Sigmoid colon (tissue), 7 donors: ENCODE measurements around the gene NR1H4. TPM values are rescaled to one million over a fixed set of nuclear protein-coding genes. Genes with fewer than 3 reads are reported as not detected.

ENCODE experiments used
- DNase-seq: peaks from one replicate; pipeline ENCODE4 v3.0.0-alpha.2; 2019
- H3K27ac ChIP-seq, 4 donors: fragments of 200-600 bp; sonication (generic); one replicate each; pipeline ENCODE4 v1.5.1; 2016 to 2019; ENCODE audit warnings: mild to moderate bottlenecking in 1 of 4
- H3K27me3 ChIP-seq, 3 donors: fragments of 200-600 bp; sonication (generic); one replicate each; pipeline ENCODE4 v1.5.1; 2019; ENCODE audit warnings: mild to moderate bottlenecking in 1 of 3
- H3K36me3 ChIP-seq, 4 donors: fragments of 200-600 bp; sonication (generic); one replicate each; pipeline ENCODE4 v1.5.1; 2016 to 2019
- H3K4me1 ChIP-seq, 4 donors: fragments of 200-600 bp; sonication (generic); one replicate each; pipeline ENCODE4 v1.5.1; 2017 to 2019
- H3K4me3 ChIP-seq, 4 donors: fragments of 200-600 bp; sonication (generic); one replicate each; pipeline ENCODE4 v1.5.1; 2017 to 2019; ENCODE audit warnings: mild to moderate bottlenecking in 2 of 4, moderate library complexity in 1 of 4
- H3K9me3 ChIP-seq, 4 donors: fragments of 200-600 bp in 3 of 4; sonication (generic) in 3 of 4; one replicate each; pipeline versions ENCODE4 v1.5.1 to v1.6.1; 2013 to 2019
- EP300 ChIP-seq, 4 donors: sonication (generic); formaldehyde crosslinking; IDR thresholded peaks; one replicate each; pipeline ENCODE4 v1.6.1; 2017; ENCODE audit warnings: antibody characterized with exemption in 4 of 4
- POLR2A ChIP-seq, 2 donors: fragments of 450-650 bp; IDR thresholded peaks; one replicate each; pipeline ENCODE4 v1.6.1; 2016; ENCODE audit warnings: antibody characterized with exemption in 2 of 2, mild to moderate bottlenecking in 2 of 2, moderate library complexity in 2 of 2
- POLR2AphosphoS5 ChIP-seq, 4 donors: sonication (generic); formaldehyde crosslinking; IDR thresholded peaks; one replicate each; pipeline ENCODE4 v1.6.1; 2017; ENCODE audit warnings: antibody characterized with exemption in 4 of 4
- WGBS, 2 donors: extraction: QIAGEN DNeasy Blood & Tissue Kit; methylation state at CpG; one replicate each; pipeline ENCODE4 v1.1.7; 2013; 5-methylcytosine and 5-hydroxymethylcytosine counted together
- intact Hi-C: fragments of 100-400 bp; cut with DNase I; formaldehyde crosslinking; loops from one replicate; pipeline ENCODE4 v1.15.1; 2023
- polyA plus RNA-seq, 3 donors: library from polyadenylated mRNA; stranded (reverse); fragments of 200-250 nt; gene quantifications; one replicate each; pipeline ENCODE4 v1.2.3, GENCODE V29; 2013
- total RNA-seq, 4 donors: library from RNA; depleted of rRNA; stranded (reverse); fragments of >200 nt; gene quantifications; one replicate each; pipeline ENCODE4 v1.1.0, GENCODE V29; 2016
- TF ChIP-seq, protein P1 (sequence below), 4 experiments: fragments of 450-650 bp in 3 of 4; fragments of 200-600 bp in 1 of 4; IDR thresholded peaks; one replicate each; pipeline ENCODE4 v1.5.1; 2016 to 2019; ENCODE audit warnings: antibody characterized with exemption in 4 of 4, mild to moderate bottlenecking in 3 of 4, moderate library complexity in 2 of 4
- donor health status: healthy with polysubstance abuse.
- donor health status: Bipolar disorder and iron deficiency.
- donor health status: healthy.

Gene NR1H4
- total and polyA plus RNA-seq, 7 donors: 4.5 to 43.9 (median 9.6) TPM; not detected in 4

DNA sequence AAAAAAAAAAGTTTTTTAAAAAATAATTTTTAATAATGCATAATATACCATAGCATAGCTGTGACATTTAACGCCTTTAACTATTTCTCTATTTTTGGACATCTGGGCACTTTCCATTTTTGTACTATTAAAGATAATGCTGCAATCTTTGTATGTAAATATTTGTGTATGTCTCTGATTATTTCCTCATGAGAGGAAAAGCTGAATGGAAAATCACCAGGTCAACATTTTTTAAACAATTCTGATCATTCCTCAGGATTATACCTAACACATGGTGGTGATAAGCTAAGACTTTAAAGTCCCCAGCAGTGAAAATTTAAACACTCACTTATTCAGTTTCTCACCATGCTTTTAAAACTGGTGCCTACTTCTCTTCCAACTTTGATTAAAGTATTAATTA lies 31.3 kb upstream of the NR1H4 start:
- TF ChIP-seq POLR2AphosphoS5 (IDR thresholded peaks at IDR 0.05): no peak
- TF ChIP-seq, protein P1, sequence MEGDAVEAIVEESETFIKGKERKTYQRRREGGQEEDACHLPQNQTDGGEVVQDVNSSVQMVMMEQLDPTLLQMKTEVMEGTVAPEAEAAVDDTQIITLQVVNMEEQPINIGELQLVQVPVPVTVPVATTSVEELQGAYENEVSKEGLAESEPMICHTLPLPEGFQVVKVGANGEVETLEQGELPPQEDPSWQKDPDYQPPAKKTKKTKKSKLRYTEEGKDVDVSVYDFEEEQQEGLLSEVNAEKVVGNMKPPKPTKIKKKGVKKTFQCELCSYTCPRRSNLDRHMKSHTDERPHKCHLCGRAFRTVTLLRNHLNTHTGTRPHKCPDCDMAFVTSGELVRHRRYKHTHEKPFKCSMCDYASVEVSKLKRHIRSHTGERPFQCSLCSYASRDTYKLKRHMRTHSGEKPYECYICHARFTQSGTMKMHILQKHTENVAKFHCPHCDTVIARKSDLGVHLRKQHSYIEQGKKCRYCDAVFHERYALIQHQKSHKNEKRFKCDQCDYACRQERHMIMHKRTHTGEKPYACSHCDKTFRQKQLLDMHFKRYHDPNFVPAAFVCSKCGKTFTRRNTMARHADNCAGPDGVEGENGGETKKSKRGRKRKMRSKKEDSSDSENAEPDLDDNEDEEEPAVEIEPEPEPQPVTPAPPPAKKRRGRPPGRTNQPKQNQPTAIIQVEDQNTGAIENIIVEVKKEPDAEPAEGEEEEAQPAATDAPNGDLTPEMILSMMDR (IDR thresholded peaks at IDR 0.05): no peak
- TF ChIP-seq EP300 (IDR thresholded peaks at IDR 0.05): no peak
- no peak for TF ChIP-seq POLR2A (IDR thresholded peaks at IDR 0.05)
- H3K36me3 ChIP-seq: no peaks in the 10 kb centered on the region
- no peak overlapping the region for H3K4me3 ChIP-seq
- no peak for DNase-seq
- no peaks in the 10 kb centered on the region for H3K9me3 ChIP-seq
- H3K4me1 ChIP-seq: peaks cover 0 to 8% (median 5%) of the 10 kb centered on the region in 4 donors
- H3K27me3 ChIP-seq: no peaks in the 10 kb centered on the region
- intact Hi-C loops: no loop called here
- WGBS, 2 donors: 91 to 96% methylated on average over 1 of the region's 1 CpG
- H3K27ac ChIP-seq: no peak overlapping the region

DNA sequence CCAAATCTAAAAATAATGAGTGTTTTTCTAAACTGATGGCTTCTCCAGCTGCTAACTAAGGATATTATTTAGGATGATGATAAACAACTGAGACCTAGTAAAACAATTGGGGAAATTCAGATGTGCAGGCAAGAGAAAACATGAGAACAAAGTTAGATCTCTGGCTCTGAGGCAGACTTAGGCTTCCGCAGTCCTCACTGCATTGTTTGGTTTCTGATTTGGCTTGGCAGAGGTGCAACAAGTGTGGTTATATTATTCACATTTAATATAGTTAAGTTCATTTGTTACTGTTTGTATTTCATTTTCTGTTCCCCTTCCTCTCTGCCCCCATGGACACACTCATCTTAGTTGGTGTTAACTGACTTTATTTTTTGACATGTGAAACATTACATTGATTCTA lies 30.2 kb upstream of the NR1H4 start:
- Histone ChIP-seq H3K27ac (no peak overlapping the region), H3K36me3 (no peaks in the 10 kb centered on the region), H3K27me3 (no peaks in the 10 kb centered on the region), H3K4me1 (peaks cover 0 to 14% (median 11%) of the 10 kb centered on the region in 4 donors), H3K4me3 (no peak overlapping the region), H3K9me3 (no peaks in the 10 kb centered on the region)
- no peak for TF ChIP-seq POLR2A (IDR thresholded peaks at IDR 0.05)
- TF ChIP-seq, protein P1 (IDR thresholded peaks at IDR 0.05): no peak
- TF ChIP-seq EP300 (IDR thresholded peaks at IDR 0.05): no peak
- no peak for TF ChIP-seq POLR2AphosphoS5 (IDR thresholded peaks at IDR 0.05)
- intact Hi-C loops: no loop called here
- no peak for DNase-seq
- 81 to 84% methylated on average over 1 of the region's 1 CpG for WGBS, 2 donors

DNA sequence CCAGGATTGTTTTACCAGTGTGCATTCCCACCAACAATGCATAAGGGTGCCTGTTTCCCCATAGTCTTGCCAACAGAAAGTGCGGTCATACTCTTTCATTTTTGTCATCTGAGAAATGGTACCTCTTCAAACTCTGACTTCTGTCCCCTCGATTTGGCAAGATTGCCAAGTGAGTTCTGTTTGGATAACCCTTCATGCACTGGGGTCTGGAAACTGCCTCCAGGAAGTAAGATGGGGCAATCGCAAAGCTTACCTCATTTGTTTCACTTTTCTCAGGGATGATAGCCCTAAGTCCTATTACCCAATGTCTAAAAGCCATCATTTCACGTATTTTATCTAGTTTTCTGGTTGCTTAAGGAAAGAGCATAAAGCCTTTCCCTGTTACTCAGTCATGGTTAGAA lies 28.6 kb upstream of the NR1H4 start:
- Histone ChIP-seq H3K36me3 (no peaks in the 10 kb centered on the region), H3K27me3 (no peaks in the 10 kb centered on the region), H3K9me3 (no peaks in the 10 kb centered on the region), H3K4me3 (no peak overlapping the region), H3K4me1 (peaks cover 0 to 21% (median 11%) of the 10 kb centered on the region in 4 donors), H3K27ac (no peak overlapping the region)
- 87 to 89% methylated on average over 4 of the region's 4 CpGs for WGBS, 2 donors
- DNase-seq: no peak
- TF ChIP-seq EP300 (IDR thresholded peaks at IDR 0.05) (no peak), POLR2A (IDR thresholded peaks at IDR 0.05) (no peak), POLR2AphosphoS5 (IDR thresholded peaks at IDR 0.05) (no peak)
- TF ChIP-seq, protein P1 (IDR thresholded peaks at IDR 0.05): no peak
- intact Hi-C loops: no loop called here

DNA sequence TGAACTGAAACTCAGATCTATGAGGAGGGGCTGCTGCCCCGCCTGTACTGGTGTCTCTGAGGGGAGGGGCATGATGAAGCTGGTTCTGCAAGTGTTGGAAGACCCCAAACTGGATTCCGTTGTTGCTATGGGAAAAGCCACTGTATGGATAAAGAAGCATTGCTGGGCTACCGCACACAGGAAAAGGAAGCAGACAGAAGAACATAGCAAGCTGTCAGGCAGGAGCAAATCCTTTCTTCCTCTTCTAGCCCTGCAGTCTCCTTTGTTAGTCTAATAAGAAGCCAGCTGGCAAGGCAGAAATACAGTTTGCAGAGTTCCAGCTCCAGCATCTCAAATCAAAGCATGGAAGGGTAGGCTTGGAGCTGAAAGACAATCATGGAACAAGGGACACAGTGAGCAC lies 26.3 kb upstream of the NR1H4 start:
- H3K36me3 ChIP-seq: no peaks in the 10 kb centered on the region
- 21 to 67% methylated on average over 3 of the region's 3 CpGs for whole genome bisulfite sequencing, 2 donors
- no peak overlapping the region for H3K27ac ChIP-seq
- TF ChIP-seq, protein P1 (IDR thresholded peaks at IDR 0.05): no peak
- TF ChIP-seq POLR2AphosphoS5 (IDR thresholded peaks at IDR 0.05) (no peak), POLR2A (IDR thresholded peaks at IDR 0.05) (no peak), EP300 (IDR thresholded peaks at IDR 0.05) (no peak)
- no peak overlapping the region for H3K4me3 ChIP-seq
- intact Hi-C loops: no loop called here
- no peaks in the 10 kb centered on the region for H3K9me3 ChIP-seq
- DNase-seq: no peak
- H3K4me1 ChIP-seq: peaks cover 0 to 29% (median 17%) of the 10 kb centered on the region in 4 donors
- H3K27me3 ChIP-seq: no peaks in the 10 kb centered on the region

DNA sequence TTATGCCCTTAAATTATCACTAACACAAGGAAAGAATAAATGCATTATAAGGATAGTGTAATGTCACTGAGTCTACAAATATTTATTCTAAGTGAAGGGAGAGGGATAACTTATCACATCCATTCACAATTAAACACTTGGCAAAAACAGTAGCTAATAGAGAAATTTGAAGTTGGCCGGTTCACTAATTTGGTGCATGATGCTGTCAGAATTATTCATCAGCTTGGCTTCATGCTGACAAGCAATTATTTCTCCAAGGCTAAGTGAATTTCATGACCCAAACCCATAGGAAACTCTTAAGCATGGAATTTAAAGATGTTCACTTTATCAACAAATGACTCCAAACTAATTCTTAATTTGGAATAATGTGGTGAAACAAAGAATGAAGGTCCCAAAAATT lies 25.0 kb upstream of the NR1H4 start:
- TF ChIP-seq POLR2A (IDR thresholded peaks at IDR 0.05) (no peak), POLR2AphosphoS5 (IDR thresholded peaks at IDR 0.05) (no peak), EP300 (IDR thresholded peaks at IDR 0.05) (no peak)
- TF ChIP-seq, protein P1 (IDR thresholded peaks at IDR 0.05): no peak
- no peaks in the 10 kb centered on the region for H3K27me3 ChIP-seq
- WGBS, 2 donors: 63 to 75% methylated on average over 1 of the region's 1 CpG
- DNase-seq: no peak
- no peak overlapping the region for H3K4me3 ChIP-seq
- no peaks in the 10 kb centered on the region for H3K9me3 ChIP-seq
- H3K27ac ChIP-seq: no peak overlapping the region
- H3K4me1 ChIP-seq: peaks cover 0 to 37% (median 18%) of the 10 kb centered on the region in 4 donors
- H3K36me3 ChIP-seq: no peaks in the 10 kb centered on the region
- intact Hi-C loops: no loop called here
